22Rv1 (cell line): ENCODE data around the gene PKLR.

Experiments used
- H3K27ac ChIP-seq: fragments of 450-650 bp; 2 replicates; pipeline ENCODE4 v1.5.1; 2017
- ZFX ChIP-seq: fragments of 450-650 bp; IDR thresholded peaks from 2 replicates; pipeline ENCODE4 v1.6.1; 2017; ENCODE audit warnings: antibody characterized with exemption, borderline replicate concordance
- TF ChIP-seq, protein P1 (sequence below): fragments of 450-650 bp; IDR thresholded peaks from 2 replicates; pipeline ENCODE4 v1.5.1; 2017; ENCODE audit warnings: mild to moderate bottlenecking

PKLR gene

DNA sequence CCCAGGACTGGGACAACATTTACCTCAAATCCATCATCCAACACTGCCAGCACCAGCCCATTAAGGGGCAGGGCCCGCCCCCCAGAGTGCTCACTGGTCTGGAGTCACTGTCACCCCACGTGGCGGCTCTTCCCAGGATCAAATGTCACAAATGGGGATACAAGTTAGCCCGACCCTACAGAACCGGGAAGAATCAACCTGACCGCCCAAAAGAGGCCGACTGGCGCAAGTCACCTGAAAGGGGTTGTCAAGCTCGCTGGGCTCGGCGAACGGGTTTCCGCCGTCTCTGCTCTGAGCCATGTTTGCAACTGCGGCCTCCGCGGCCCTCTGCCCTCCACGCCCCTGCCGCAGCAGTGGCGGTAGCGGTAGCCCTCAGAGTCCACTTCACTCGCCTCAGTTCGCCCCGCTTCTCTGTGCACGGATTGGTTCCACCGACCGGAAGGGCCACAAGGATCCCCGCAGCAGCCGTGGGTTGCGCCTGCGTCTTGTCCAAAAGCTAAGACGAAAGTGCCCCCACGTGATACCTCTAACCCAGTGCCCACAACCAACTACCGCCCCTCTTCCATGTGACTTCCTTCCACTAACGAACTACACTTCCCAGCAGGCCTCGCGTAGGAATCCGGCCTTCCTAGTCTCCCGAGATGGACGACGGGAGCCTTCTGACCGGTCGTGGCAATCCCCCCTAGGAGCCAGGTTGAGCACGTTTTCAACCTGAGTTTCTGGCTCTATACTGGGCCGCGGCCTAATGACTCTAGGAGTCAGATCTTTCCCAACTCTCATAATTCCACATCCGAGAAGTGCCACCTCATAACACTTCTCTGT, 39.2 kb downstream of the PKLR start, which contains the start of gene SCAMP3:
TSS of gene SCAMP3 (minus strand) at position 509 of the 822 bp plus-strand sequence. CDS start at position 300, 209 bp downstream.
- no peak for TF ChIP-seq ZFX
- TF ChIP-seq, protein P1, sequence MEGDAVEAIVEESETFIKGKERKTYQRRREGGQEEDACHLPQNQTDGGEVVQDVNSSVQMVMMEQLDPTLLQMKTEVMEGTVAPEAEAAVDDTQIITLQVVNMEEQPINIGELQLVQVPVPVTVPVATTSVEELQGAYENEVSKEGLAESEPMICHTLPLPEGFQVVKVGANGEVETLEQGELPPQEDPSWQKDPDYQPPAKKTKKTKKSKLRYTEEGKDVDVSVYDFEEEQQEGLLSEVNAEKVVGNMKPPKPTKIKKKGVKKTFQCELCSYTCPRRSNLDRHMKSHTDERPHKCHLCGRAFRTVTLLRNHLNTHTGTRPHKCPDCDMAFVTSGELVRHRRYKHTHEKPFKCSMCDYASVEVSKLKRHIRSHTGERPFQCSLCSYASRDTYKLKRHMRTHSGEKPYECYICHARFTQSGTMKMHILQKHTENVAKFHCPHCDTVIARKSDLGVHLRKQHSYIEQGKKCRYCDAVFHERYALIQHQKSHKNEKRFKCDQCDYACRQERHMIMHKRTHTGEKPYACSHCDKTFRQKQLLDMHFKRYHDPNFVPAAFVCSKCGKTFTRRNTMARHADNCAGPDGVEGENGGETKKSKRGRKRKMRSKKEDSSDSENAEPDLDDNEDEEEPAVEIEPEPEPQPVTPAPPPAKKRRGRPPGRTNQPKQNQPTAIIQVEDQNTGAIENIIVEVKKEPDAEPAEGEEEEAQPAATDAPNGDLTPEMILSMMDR = peak; percentile 17; the same call in 1 of the 2 replicates
- peak within 1 kb of the TSS; percentile 88 for H3K27ac ChIP-seq

DNA sequence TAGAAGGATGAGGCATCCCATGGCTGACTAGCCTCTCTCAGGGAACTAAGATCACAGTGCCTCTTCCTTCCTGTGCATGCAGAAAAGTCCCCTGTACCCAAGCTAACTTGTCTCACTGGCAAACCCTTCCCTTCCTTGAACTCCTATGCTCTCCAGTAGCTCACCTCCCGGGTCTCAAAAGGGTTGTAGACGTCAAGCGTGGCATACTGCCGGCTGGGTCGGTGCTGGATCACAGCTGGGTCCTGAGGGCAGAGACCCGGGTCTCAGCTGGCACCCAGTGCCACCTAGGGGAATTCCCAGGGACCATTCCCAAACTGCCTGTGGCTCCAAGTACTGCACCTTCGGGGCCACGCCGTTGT, 39.8 kb downstream of the PKLR start:
- H3K27ac ChIP-seq = peak overlapping the region; percentile 88
- TF ChIP-seq ZFX = no peak
- TF ChIP-seq, protein P1 = peak; percentile 48

DNA sequence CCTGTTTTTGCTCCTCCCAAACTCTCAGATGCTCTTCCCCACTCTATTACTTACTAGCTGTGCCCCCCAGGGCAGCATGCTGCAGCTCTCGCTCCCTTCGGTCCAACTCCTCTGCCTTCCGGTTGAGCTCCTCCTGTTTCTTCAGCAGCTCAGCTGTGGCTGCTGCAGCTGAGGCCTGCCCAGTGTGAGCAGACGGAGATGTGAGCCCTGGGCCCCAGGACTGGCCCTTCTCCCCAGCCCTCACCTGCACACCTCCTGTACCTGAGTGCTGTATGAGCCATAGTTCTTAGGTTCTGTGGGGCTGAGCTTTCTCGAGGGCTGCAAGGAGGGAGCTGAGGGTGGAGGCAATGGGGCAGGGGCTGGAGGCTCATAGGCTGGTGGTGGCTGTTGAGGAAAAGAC, 41.0 kb downstream of the PKLR start:
- H3K27ac ChIP-seq = peak overlapping the region; percentile 88; the same call in 1 of the 2 replicates
- no peak for TF ChIP-seq ZFX
- TF ChIP-seq, protein P1 = no peak

DNA sequence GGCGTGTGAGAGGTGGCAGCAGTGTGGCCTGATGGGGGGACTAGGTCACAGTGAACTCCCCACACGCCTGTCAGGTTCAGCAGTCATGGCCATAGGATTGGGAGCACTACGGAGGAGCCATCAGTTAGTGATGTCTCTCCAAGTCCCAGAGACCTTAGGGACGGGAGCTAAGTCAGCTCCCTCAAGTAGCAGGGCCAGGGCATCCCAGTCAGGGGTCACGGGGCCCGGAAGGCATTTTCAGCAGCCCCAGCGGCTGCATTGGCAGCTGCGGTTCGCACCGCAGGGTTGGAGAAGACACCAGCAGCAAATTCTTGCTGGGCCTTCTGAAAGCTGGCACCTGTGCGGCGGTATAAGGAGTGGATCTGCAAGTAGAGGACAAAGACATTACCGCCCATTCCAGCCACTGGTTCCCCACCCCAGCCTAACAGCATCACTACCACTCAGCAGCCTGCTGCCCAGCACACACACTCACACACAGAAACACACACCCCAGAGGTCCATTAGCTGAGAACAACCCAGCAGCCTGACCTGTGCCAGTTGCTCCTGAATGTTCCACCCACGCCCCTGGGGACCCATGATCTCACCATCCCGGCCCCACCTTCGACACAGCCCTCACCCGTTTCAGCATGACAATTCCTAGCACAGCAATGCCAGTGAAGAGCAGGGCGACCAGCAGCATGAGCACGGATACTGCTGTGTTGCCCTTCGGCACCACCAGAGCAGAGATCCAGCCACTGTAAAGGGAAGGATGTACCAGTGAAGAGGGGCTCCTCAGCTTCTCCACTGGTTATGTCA, 45.0 kb downstream of the PKLR start:
- TF ChIP-seq, protein P1 = no peak
- no peak for TF ChIP-seq ZFX
- H3K27ac ChIP-seq = peak overlapping the region; percentile 70

DNA sequence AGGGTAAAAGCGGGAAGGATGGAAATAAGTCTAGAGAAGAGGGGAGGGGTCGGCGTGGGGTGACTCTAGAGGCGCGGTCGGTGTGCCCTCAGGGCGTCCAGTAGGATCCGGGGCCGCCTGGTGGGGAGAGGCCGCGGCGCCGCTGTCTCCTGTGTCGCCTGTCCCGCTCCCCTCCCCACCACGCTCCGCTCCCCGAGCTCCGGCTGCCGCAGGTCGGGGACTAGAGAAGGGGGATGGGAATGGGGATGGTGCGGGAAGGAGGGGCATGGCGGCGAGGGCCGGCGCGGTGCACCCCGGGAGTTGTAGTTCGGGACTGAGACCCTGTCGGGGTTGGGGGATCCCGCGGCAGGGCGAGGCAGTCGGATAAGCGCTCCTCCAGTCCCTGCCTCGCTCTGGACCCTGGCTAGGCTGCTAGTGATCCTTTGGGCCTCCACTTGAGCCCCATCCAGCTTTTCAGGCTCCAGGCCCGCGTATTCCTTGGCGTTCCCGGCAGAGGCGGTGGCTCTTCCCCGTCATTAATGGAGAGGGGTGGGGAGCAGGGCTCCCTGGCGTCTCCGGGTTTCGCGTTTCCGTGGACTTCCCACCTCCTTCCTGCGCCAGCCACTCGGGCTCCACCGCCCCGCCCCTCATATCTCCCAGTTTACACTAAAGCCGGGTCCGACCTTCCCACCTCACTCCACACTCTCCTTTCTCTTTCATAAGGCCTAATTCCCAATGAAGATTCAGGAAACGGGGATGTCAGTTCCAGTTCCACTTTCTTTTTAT, 45.8 kb downstream of the PKLR start, which contains the start of gene ENTREP3:
TSS of gene ENTREP3 (minus strand) at position 241 of the 765 bp plus-strand sequence. CDS start 606 bp downstream, outside the sequence.
- H3K27ac ChIP-seq = peak within 1 kb of the TSS; percentile 70
- TF ChIP-seq, protein P1 = no peak
- no peak for TF ChIP-seq ZFX

DNA sequence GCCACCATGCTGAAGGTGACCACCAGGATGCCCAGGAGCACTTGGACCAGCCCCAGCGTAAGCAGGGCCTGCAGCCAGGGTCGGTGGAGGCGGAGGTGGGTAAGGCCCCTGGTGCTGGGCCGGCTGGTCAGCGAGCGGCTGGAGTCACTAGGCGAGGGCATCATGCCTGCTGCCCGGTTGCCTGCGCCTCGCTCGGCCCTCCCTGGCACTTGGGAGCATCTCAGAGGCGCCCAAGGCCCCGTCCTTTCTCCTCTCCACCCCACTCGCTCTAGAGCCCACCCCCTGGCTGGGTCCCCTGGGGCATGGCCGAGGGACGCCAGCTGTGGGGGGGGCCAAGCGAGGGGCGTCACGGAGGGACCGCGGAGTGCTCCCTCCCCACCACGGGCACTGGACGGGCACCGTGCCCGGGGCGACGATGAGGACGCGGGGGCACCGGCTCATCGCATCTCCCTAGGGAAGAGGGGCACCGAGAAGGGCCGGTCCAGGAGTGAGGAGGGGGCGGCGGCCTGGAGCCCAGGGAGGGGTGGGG, 46.5 kb downstream of the PKLR start:
- TF ChIP-seq, protein P1 = no peak
- no peak for TF ChIP-seq ZFX
- H3K27ac ChIP-seq = peak overlapping the region; percentile 70
